HG03135 (cell line): ENCODE measurements around the gene TIMD4.
A peak's percentile ranks its signal among the peaks of the same experiment; 100 is the strongest.
"Not testable (repeated sequence)": the region's sequence is repeated elsewhere in the genome, so short reads cannot be mapped to it uniquely, and the experiment has no call there.

ENCODE experiments used
- ATAC-seq: cut with Tn5 transposase; IDR thresholded peaks from one replicate; pipeline ENCODE4 v1.9.1; 2021; ENCODE audit warnings: mild to moderate bottlenecking, moderate library complexity; ENCODE audit not compliant: unreplicated experiment

Gene TIMD4

DNA sequence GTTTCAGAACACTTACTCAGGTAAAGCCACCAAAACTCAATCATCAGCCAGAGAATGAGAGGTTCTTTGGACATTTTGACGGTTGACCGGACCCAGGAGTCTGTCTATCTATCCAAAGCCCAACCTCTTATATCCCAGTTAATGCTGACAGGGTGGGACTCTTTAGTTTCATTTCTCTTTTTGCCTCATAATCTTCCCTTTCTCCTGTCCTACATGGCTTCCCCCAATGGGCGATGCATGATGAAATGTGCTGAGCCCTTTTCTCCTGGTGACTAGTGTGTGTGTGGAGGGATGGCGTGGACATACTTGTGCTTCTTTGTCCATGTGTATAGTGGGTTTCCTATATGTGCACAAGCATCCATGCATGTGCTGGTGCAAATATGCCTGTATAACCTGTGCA lies at the start of gene TIMD4:
TSS of gene TIMD4 (minus strand) at position 102 of the 400 bp plus-strand sequence. CDS start at position 74, 28 bp downstream.
- no peak for ATAC-seq

DNA sequence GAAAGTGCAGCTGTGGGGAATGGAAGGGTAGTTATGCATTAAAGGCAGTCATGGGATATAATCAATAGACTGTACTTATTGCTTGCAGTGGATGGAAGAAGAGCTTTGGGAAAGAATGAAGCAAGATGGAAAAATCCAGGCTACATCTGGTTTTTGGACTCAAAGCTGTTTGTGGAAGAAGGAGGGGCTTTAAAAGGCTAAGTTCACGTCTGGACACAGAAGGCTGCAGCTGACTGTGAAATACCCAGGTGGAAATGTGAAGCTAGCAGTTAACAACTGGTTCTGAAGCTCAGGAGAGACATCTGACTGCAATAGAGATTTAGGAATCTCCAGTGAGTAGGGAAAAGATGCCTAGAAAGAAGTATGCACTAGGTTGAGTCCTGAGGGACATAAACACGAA lies 43.2 kb upstream of the TIMD4 start:
- ATAC-seq, result no peak

DNA sequence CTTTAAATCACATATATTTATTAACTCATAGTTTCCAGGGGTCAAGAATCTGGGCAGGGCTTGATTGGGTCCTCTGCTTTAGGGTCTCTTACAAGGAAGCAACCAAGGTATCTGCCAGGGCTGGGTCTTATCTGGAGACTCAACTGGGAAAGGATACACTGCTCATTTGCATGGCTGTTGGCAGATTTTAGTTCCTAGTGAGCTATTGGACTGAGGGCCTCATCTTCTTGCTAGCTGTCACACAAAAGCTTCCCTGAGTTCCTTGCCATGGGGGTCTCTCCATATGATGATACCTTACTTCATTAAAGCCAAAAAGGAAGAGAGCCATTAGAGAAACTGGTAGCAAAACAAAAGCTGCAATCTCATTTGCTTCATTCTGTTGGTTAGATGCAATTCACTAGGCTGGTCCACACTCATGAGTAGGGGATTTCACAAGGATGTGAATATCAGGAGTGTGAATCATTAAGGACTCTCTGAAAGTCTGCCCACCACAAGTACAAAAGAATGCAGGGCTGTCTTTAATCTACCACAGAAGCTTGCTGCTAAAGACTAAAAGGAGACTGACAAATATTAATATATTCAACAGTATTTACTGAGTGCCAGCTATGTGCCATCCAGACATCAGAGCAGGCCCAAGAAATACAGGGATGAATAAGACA lies 42.0 kb upstream of the TIMD4 start:
- ATAC-seq, result peak; percentile 67

DNA sequence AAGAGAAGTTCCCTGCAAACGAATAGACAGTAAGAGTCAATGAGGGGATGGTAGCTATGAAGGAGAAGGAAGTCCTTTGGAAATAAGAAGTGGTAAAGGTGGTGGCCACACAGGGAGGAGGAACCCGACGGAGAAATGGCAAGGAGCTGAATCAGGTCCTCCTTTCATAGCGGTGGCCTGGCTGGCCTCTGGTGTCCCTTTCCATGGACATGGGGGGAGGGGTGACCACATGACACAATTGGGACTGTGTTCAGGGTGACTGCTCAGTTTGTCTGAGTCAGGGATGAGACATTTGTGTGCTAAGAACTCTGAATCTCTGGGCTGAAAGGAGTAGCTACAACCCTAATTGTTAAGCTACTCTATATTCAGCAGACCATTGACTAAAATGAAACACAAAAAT lies 28.7 kb upstream of the TIMD4 start:
- no peak for ATAC-seq

DNA sequence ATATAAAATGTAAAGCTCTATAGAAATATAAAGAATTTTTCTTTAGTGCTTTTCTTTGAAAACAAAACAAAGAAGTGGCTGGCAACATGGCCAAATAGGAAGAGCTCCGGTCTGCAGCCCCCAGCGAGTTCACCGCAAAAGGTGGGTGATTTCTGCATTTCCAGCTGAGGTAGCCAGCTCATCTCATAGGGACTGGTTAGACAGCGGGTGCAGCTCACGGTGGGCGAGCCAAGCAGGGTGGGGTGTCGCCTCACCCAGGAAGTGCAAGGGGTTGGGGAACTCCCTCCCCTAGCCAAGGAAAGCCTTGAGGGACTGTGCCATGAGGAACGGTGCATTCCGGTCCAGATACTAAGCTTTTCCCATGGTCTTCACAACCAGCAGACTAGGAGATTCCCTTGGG lies 21.0 kb upstream of the TIMD4 start:
- no peak for ATAC-seq

DNA sequence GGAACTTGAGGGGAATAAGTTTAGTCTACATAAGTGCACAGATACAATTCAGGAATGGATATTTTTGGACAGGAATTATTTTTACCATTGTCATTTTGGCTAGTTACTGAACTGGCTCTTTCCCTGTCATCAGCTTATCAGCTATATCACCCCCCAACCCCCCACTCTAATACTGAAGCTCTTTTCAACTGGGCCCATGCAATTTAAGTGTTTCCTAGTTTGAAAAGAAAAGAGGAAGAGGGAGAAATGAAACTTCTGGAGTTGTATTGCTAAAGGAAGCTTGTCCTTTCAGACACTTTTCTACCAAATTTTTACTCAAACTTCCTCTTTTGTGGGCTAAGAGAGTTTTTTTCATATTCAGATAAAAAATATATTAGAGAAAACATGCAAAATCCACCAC lies 18.5 kb upstream of the TIMD4 start:
- no peak for ATAC-seq

DNA sequence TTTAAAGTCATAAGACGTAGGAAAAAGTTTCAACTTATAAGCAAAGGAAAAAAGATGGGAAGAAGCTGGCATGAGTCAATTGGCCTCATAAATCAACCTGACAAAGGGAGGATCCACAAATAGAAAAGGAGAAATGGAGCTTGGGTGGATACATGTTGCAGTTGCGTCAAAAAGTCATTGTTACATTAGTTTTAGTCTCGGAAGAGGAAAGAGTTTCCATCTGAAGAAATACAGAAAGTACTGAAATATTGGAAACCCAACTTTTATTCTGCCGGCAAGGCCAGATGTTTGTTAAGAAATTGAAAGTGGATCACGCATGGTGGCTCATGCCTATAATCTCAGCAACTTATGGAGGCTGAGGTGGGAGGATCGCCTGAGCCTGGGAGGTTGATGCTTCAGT lies 11.3 kb upstream of the TIMD4 start:
- no peak for ATAC-seq

DNA sequence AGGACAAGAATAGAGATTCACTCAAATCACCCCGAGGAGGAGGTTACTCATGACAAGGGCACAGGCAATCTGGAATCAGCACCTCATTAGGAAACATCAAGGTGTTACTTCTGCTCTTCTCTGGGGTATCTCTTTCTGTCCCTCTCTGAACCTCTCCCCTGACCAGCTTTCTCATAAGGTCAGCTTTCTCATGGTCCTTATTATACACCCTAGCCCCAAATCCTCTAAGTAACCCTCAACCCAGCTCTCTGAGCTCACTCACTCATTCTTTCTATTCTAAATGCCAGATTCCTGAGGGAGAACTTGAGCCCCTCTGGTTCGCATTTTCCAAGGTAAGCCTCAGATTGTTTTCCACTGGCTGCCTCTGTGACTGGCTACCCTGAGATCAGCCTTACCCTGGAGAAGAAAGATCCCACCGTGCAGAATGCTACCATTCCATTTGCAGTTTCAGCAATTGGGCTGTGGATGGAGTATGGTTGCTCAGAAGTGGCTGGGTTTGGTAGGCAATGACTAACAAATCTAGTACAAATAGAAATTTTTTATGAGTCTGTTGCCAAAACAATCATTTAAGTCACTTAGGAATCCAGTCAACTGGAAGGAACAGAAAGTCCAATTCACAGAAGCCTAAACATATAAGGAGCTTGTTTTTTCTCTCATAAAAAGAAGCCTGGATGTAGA lies 9.0 kb upstream of the TIMD4 start:
- ATAC-seq, result no peak

DNA sequence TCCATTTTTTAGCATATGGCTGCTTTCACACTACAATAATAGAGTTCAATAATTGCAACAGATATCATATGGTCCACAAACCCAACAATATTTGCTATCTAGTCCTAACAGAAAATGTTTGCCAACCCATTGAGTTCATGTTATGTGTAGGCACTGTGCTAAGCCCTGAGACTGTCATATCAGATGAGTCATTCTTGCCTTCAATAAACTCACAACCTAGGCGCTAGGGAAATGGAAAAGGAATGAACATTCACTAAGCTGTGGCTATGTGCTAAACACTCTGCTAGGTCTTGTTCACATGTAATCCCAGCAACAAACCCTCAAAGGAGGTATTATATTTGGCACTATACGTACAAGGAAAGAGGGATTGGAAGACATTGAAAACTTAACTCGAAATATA lies 8.4 kb upstream of the TIMD4 start:
- ATAC-seq, result no peak

DNA sequence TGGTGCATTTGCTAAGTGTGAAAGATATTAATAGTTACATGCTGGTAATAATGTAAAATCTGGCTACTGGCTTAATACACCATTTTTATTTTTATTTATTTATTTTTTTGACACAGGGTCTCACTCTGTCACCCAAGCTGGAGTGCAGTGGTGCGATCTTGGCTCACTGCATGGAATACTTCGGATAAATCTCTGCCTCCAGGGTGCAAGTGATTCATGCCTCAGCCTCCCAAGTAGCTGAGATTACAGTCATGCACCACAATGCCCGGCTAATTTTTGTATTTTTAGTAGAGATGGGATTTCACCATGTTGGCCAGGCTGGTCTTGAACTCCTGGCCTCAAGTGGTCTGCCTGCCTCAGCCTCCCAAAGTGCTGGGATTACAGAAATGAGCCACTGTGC lies 4.4 kb upstream of the TIMD4 start:
- not testable (repeated sequence) for ATAC-seq

DNA sequence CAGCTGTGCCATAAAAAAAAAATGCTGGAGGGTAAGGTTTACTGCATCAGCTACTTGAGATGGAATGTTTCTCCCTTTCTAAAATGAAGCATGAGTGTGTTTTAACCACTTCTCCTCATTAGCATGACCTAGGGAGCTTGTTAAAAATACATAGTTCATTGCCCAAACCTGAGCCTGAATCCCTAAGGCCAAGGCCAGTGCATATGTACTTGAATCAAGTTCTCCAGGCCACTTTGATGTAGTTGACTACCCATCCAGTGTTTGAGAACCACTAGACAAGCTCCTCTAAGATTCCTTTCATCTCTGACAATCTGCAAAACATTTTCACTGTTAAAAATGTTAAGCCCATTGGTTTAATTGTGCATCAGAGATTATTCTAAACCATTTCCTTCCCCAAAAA lies 6.7 kb downstream of the TIMD4 start:
- ATAC-seq, result no peak

DNA sequence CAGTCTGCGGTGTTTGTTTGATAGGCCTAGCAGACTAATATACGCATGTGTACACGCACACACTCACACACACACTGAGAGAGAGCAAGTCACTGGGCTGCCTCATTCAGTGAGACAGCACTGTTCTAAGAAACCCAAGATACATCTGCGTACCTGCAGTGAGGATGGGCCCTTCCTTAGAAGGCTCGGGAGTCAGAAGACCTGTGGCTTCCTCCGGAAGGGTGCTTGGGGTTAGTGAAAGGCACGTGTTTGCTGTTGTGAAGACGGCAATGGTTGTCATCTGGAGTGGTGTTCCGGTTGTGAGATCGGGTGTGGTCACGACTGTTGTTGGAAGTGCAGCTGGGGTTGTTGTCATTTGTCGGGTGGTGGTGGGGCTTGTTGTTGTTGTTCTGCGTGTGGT lies 11.7 kb downstream of the TIMD4 start:
- ATAC-seq, result no peak

DNA sequence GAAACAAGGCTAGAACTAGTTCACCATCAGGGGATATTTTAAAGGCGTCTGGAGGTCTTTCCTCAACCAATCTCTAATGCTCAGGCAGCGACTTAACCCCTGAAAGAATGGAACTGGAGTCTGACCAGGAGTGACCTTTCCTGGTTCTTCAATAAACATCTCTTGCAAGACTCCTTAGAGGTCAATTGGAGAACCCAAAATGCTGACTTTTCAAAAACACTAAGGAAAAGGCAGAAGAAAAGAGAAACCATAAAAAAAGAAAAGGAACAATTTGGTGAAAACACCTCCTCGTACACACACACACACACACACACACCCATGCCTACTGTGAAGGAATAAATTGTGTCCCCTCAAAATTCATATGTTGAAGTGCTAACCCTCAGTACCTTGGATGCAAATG lies 12.3 kb downstream of the TIMD4 start:
- no peak for ATAC-seq

DNA sequence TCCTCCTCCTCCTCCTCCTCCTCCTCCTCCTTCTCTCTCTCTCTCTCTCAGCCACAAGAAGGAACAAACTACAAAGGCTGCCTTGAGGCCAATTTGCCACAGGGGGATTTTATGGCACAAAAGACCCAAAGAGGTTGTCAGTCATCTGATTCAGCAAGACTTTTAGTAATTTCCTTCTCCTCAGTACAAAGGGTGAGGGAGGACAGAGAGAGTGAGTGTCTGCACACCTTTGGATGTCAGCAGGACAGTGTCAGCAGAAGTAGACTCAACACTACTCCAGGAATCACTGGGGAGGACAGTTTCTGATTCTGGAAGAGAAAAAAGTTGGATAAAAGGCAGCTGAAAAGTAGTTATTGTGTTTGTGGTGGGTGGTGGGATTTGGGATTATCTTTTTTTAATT lies 13.6 kb downstream of the TIMD4 start:
- ATAC-seq, result no peak

DNA sequence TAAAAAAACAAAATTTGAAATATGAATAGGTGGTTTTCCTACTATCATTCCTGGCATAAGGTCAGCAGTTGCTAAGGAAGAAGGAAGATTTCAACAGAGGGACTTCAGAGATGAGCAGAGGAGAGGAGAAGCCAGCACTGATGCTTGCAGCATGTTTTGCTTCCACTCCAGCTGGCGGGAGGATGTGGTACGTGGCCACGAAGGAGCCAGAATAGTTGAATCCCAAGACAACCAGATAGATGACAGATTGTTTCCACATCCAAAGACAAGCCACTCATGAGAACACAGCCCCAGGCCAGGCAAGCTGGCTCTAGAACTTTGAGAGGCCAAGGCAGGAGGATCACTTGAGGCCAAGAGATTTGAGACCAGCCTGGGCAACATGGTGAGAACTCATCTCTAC lies 15.1 kb downstream of the TIMD4 start:
- ATAC-seq, result no peak

DNA sequence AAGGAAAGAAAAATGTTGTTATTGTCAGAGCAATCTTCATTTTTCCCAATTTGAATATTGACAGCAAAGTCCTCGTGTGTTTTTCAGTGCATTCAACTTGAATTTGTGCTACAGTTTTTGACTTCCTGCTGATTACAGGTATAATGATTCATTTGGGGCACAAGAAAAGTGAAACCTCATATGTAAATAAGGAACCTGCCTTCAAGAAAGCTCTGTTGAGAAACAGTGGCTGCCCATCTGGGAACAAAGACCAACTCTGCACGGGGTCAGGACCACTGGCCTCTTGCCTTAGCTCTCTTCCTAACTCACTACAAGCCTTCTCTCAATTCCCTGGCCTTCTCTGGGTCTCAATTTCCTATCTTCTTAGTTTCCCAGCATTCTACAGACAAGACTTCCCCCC lies 21.0 kb downstream of the TIMD4 start:
- peak; percentile 94 for ATAC-seq

DNA sequence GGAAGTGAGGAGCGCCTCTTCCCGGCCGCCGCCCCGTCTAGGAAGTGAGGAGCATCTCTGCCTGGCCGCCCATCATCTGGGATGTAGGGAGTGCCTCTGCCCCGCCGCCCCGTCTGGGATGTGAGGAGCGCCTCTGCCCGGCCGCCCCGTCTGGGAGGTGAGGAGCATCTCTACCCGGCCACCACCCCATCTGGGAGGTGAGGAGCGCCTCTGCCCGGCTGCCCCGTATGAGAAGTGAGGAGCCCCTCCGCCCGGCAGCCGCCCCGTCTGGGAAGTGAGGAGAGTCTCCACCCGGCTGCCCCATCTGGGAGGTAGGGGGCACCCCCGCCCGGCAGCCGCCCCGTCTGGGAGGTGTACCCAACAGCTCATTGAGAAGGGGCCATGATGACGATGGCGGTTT lies 22.6 kb downstream of the TIMD4 start:
- not testable (repeated sequence) for ATAC-seq

DNA sequence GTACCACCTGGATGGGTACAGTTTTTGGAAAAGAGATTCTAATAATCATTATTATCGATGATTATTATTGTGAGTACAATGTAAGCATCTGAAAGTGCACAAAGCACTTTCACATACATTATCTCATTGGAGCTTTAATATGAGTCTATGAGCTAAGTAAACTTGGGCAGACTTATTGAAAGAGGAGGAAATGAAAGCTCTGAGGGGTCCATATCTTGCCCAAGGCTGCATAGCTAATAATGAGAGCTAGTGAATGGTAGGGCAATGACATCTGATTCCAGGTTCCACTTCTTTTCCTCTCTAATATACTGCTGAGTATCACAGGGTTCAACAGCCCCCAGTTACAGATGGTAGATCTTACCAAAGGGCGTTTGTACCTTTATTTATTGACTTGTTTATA lies 26.1 kb downstream of the TIMD4 start:
- no peak for ATAC-seq

DNA sequence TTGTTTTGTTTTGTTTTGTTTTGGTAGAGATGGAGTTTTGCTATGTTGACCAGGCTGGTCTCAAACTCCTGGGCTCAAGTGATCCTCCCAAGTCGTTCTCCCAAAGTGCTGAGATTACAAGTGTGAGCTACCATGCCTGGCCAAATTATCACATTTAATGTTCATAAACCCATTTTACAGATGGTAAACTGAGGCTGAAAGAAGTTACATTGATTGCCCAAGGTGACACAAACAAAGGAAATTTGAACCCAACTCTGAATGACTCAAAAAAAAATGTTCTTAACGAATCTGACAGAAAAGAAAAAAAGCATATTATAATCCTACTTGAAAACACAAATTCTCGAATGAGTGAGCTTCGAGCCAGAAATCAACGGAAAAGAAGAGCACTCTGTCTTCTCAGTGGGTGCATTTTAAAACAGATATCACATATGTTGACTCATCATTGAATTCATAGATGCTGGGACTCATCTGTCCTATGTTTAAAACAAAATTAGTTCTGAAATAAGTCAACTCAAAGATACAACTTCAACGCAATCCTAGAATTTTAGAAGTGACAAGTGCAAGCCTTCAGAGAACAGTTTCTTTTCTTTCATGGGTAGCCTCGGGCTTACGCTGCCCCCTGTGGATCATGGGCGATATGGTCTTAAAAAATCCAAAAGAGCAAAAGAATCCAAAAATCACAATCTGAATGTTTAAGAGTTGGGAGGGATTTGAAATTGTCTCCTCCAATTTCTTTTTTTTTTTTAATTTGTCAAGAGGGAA lies 28.4 kb downstream of the TIMD4 start:
- ATAC-seq, result peak; percentile 36

DNA sequence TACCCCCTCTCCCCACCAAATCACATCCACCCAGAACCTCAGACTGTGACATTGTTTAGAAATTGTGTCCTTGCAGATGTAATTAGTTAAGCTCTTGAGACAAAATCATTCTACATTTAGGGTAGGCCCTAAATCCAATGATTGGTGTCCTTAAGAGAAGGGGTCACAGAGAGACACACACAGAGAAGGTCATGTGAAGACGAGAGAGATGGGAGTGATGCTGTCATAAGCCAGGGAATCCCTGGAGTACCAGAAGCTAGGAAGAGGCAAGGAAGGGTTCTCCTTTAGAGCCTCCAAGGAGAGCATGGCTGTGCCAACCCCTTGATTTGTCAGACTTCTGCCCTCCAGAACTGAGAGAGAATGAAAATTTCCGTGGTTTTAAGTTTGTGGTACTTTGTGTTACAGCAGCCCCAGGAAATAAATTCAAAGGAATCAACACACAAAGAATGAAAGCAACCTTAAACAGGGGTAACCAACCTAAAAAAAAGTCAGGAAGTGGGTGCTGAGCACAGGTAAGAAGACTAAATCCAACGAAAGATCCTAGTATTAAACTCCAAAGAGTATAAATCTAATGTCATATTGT lies 33.6 kb downstream of the TIMD4 start:
- ATAC-seq, result no peak

DNA sequence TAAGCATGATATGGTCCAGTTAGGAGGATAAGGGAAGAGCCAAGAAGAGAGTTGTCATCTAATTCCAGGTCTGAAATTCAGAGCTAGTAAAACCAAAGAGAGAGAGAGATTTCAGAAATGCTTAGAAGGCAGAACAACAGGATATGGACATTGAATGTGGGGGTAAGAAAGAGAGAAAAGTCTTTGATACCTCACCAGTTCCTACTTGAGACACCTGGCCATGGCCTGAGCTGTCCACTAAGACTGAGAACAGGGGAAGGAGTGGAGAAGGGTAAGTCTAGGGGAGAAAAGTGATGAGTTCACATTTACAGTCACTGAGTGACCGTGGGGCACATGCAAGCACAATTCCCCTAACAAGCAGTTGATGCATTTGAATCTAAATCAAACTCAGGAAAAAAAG lies 35.5 kb downstream of the TIMD4 start:
- ATAC-seq, result no peak

DNA sequence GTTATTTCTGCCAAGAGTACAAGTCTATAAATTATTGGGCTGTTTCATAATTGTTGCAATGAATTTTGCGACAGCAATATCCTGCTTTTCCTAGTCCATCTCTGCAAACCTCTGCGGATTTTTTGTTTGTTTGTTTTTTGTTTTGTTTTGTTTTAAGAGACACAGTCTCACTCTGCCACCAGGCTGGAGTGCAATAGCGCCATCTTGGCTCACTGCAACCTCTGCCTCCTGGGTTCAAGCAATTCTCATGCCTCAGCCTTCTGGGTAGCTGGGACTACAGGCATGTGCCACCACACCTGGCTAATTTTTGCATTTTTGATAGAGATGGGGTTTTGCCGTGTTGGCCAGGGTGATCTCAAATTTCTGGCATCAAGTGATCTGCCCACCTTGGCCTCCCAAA lies 37.3 kb downstream of the TIMD4 start:
- ATAC-seq, result not testable (repeated sequence)
